ENCODE data around the gene POU3F4. TPM values are rescaled to one million over a fixed set of nuclear protein-coding genes. Genes with fewer than 3 reads are reported as not detected.

The POU3F4 gene
- total RNA-seq (2014; rRNA removed; shearing (Covaris generic)) = not detected in 2 replicates

DNA sequence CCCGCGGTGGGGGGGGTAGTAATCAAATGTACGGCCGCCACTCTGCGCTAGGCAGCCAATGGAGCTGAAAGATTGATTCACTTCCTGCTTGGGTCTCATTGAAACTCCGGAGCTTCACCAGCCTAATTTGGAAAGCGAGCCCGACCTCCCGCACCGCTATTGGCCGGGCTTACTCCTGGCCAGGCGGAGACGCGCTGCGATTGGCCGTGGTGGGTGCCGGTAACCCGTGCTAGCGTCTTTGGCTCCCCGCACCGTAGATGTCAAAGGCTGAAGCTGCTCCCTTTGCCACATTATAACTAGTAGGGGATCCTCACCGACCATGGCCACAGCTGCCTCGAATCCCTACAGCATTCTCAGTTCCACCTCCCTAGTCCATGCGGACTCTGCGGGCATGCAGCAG lies at the start of gene POU3F4:
TSS of gene POU3F4 (plus strand) at position 285 of the 400 bp plus-strand sequence. CDS start at position 320, 35 bp downstream.
- peak; percentile 30 for DNase-seq (ENCODE audit: low read depth)

DNA sequence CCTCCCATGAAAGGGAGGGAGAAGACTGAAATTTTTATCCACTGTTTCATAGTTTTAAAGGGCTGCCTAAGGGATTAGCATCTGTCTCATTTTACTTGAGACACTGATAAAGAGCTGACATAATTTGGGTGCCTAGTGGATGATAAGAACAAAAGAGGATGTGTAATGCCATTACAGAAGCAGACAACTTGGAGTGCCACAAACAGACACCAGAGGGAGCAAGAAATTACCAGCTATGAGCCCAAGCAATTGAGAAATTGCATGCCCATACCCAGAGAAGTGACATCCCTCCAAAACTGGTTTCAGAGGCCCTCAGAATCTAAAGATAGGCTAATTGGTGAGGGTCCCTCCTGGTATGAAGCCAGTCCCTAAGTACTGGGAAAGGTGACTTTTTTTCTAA lies 38.5 kb upstream of the POU3F4 start:
- DNase-seq (ENCODE audit: low read depth) = peak; percentile 0

- no peak for DNase-seq (ENCODE audit: low read depth)
Measured at GRCh38 chrX:83495898-83496297, 12.2 kb upstream of the POU3F4 start.

DNA sequence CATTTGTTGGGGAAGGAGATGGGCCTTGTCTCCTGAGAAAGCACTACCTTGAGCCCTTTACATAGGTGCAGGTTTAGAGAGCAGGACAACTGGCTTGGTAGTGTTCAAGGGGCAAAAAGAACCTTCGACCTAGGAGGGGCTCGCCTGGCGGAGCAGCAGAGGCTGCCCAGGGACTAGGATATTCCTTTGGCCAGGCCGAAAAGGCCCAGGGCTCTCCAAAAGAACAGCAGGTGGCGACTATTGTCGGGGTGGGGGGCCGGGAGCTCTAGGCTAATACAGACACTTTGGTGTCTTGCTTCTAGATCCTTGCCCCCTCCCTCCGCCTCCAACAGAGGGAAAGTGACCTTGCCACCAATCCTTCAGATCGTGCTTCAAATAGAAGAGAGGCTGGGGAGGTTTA lies 7.1 kb upstream of the POU3F4 start:
- DNase-seq (ENCODE audit: low read depth) = no peak

- no peak for DNase-seq (ENCODE audit: low read depth)
Measured at GRCh38 chrX:83501530-83501929, 6.6 kb upstream of the POU3F4 start.

DNA sequence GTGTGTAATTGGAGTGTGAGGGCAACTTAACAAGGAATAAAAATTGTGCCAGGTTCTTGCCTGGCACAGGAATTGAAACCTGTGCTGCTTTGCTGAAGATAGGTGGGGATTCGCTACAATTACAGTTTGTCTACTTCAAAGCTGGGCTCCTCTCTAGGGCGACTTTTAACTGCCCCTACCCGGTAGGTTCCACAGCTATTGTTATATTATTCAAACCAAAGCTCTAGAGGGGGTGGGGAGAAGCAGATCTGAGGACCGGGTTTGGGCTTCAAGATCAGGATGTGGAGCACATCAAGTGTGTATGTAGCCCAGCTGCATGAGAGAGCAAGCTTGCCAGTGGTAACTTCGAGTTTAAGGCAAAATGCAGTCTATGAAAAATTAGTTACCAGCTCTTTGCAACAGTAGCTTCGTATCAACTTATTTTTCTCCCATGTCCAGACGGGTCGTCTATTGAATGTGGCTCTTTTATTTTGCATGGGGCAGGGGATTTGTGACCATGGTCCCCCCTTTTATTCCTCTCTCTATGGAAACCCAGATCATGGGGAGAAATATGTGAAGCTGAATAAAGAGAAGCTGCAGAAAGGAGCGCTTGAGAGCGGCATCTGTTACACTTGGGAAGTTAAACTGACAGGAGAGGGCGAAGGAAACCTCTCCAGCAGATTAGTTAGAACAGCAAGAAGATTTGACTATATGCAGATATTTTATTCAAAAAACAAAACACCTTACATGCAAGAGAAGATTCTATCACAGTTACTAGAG lies 3.2 kb upstream of the POU3F4 start:
- DNase-seq (ENCODE audit: low read depth) = no peak

- DNase-seq (ENCODE audit: low read depth) = no peak
Measured at GRCh38 chrX:83508526-83509253, 600 bp downstream of the POU3F4 start.

DNA sequence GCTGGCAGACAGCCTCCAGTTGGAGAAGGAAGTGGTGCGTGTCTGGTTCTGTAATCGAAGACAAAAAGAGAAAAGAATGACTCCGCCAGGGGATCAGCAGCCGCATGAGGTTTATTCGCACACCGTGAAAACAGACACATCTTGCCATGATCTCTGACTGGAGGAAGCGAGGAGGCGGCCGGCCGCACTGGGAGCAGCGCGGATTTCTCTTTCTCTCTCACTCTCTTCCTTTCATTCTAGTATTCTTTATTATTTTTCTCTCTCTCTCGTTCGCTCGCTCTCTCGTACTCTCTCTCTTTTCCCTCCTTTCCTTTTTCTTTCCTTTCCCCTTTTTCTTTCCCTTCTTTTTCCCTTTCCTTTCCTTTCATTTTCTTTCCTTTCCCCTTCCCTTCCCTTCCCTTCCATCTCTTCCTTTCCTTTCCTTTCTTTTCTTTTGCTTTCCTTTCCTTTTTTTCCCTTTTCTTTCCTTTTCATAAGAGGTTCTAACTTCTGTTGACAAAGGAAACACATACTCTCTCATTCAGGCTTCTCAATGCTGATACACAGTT lies 1.2 kb downstream of the POU3F4 start:
- DNase-seq (ENCODE audit: low read depth) = no peak

- DNase-seq (ENCODE audit: low read depth) = no peak
Measured at GRCh38 chrX:83510510-83511062, 2.5 kb downstream of the POU3F4 start.

DNA sequence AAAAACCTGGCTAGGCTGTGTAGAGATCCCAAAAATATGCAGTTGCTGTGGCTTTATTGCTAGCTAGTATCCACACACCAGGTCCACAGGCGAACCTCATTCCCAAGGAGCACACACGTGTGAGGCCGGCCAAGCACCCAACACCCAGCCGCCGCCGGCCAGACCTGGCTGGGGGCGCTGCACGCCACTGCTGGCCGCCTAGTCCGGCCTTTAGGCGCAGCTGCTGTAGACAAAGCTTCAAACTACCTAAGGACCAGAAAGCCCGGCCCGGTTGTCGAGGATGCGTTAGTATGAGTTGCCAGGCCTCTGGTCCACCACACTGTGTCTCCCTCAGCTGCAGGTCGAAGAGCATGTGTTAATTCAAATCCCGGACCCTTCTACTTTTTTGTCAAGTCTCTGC lies 3.1 kb downstream of the POU3F4 start:
- DNase-seq (ENCODE audit: low read depth) = no peak

GRCh38 chrX:83512111-83512510 lies 4.0 kb downstream of the POU3F4 start:
- DNase-seq (ENCODE audit: low read depth) = no peak

DNA sequence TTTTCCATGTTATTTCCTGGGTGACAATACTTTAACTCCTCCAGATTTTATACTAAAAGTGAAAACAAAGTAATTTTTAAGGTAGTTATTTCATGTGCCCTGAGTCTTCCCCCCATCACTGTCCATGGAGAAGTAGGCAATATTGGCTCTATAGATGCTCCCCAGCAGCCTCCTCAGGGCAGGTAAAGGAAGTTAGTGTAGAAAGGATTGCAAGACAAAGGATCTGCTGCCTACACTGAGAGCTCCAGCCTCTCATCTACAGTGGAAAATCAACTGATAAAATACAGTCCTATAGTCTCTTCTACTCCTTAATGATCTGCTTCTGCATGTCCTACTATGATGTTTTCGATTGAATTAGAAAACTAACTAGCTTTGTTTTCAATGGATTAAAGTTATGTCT lies 8.5 kb downstream of the POU3F4 start:
- no peak for DNase-seq (ENCODE audit: low read depth)

- no peak for DNase-seq (ENCODE audit: low read depth)
Measured at GRCh38 chrX:83521905-83522304, 13.8 kb downstream of the POU3F4 start.

GRCh38 chrX:83529950-83530349 lies 21.9 kb downstream of the POU3F4 start:
- DNase-seq (ENCODE audit: low read depth) = no peak

- DNase-seq (ENCODE audit: low read depth) = peak; percentile 0
Measured at GRCh38 chrX:83535417-83536196, 27.5 kb downstream of the POU3F4 start.

Measured in RPMI7951 (cell line).